ENCODE measurements around the gene ENDOU. TPM values are rescaled to one million over a fixed set of nuclear protein-coding genes. Genes with fewer than 3 reads are reported as not detected.

Gene ENDOU
- total and polyA plus RNA-seq, 4 experiments from 2014 or later: not detected

DNA sequence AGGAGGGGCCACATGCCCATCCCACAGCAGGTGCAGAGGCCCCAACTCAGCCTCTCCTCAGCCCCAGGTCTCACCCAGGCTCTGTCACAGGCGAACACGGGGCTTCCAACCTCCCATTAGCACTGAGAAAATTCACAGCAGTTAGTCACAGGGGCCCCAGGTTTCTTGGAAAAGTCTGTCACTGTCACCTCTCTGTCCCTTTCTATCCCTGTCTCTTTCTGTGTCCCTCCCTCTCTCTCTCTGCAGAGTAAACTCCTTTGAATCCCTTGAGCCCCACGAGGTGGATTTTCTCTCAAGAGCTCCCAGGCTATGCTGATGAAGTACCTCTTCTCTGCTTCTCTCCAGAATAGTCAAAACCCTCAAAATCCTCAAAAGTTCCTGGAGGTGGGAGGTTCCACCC lies 14.0 kb upstream of the ENDOU start:
- Mint-ChIP-seq H3K27ac (peak overlapping the region in 4 of 7 donors; percentile 18 to 46 (median 36)), H3K9me3 (no peaks in the 10 kb centered on the region), H3K36me3 (no peaks in the 10 kb centered on the region), H3K4me1 (peaks cover 19 to 56% (median 37%) of the 10 kb centered on the region in 4 donors), H3K4me3 (peak overlapping the region in 1 of 8 donors; percentile 46), H3K27me3 (no peaks in the 10 kb centered on the region)
- ChIA-PET CTCF (ENCODE audit: partially characterized antibody) (interaction anchor here (0.7 to 13.8 kb wide), 4 partner anchors 23 to 390 kb away, joined by 3 to 671 read pairs (median 329); partner anchors contain the start of gene SLC48A1), POLR2A (ENCODE audit: partially characterized antibody) (interaction anchor here (0.7 kb wide), 1 partner anchor 19 kb away, joined by 3 read pairs; the partner anchor contains the start of gene RAPGEF3)
- H3K9me3 ChIP-seq (ENCODE audit: control insufficient read depth in 1 of 2, low read length in 2 of 2): no peaks in the 10 kb centered on the region
- H3K4me1 ChIP-seq (ENCODE audit: insufficient read depth, low read length): peaks cover 29% of the 10 kb centered on the region
- H3K4me3 ChIP-seq (ENCODE audit: low read length in 2 of 2): no peak overlapping the region
- no peaks in the 10 kb centered on the region for H3K27me3 ChIP-seq (ENCODE audit: insufficient read depth, low read length)
- no peaks in the 10 kb centered on the region for H3K36me3 ChIP-seq (ENCODE audit: insufficient read depth, low read length)
- H3K27ac ChIP-seq (ENCODE audit: low read depth, low read length): no peak overlapping the region
- intact Hi-C loops (cut with micrococcal nuclease): no loop called here
- no peak for DNase-seq

- ChIA-PET CTCF (ENCODE audit: partially characterized antibody) (interaction anchor here (1.4 to 13.8 kb wide), 4 partner anchors 13 to 97 kb away, joined by 3 to 671 read pairs (median 272); partner anchors contain the start of genes ENDOU and SLC48A1), POLR2A (ENCODE audit: partially characterized antibody) (no interaction called here)
- Mint-ChIP-seq H3K4me3 (no peak overlapping the region), H3K36me3 (no peaks in the 10 kb centered on the region), H3K9me3 (no peaks in the 10 kb centered on the region), H3K27ac (no peak overlapping the region), H3K27me3 (no peaks in the 10 kb centered on the region), H3K4me1 (peaks cover 12 to 46% (median 31%) of the 10 kb centered on the region in 4 donors)
- Histone ChIP-seq H3K9me3 (ENCODE audit: control insufficient read depth in 1 of 2, low read length in 2 of 2) (no peaks in the 10 kb centered on the region), H3K36me3 (ENCODE audit: insufficient read depth, low read length) (no peaks in the 10 kb centered on the region), H3K27ac (ENCODE audit: low read depth, low read length) (no peak overlapping the region), H3K4me1 (ENCODE audit: insufficient read depth, low read length) (peaks cover 29% of the 10 kb centered on the region), H3K27me3 (ENCODE audit: insufficient read depth, low read length) (no peaks in the 10 kb centered on the region), H3K4me3 (ENCODE audit: low read length in 2 of 2) (no peak overlapping the region)
- intact Hi-C loops (cut with micrococcal nuclease): no loop called here
- no peak for DNase-seq
Measured at GRCh38 chr12:47737936-47738594, 12.8 kb upstream of the ENDOU start.

- Mint-ChIP-seq H3K4me3 (no peak overlapping the region), H3K36me3 (no peaks in the 10 kb centered on the region), H3K4me1 (peaks cover 9 to 36% (median 24%) of the 10 kb centered on the region in 4 donors), H3K9me3 (no peaks in the 10 kb centered on the region), H3K27ac (no peak overlapping the region), H3K27me3 (no peaks in the 10 kb centered on the region)
- H3K36me3 ChIP-seq (ENCODE audit: insufficient read depth, low read length): no peaks in the 10 kb centered on the region
- CTCF ChIA-PET (ENCODE audit: partially characterized antibody): interaction anchor here (1.4 to 13.8 kb wide), 7 partner anchors 12 to 98 kb away, joined by 3 to 671 read pairs (median 6); partner anchors contain the start of genes ENDOU and SLC48A1
- DNase-seq: no peak
- intact Hi-C loops (cut with micrococcal nuclease): no loop called here
- H3K27ac ChIP-seq (ENCODE audit: low read depth, low read length): no peak overlapping the region
- no peaks in the 10 kb centered on the region for H3K27me3 ChIP-seq (ENCODE audit: insufficient read depth, low read length)
- POLR2A ChIA-PET (ENCODE audit: partially characterized antibody): interaction anchor here (1.2 kb wide), 1 partner anchor 13 kb away, joined by 3 read pairs; no protein-coding TSS in a partner anchor
- no peak overlapping the region for H3K4me3 ChIP-seq (ENCODE audit: low read length in 2 of 2)
- no peaks in the 10 kb centered on the region for H3K9me3 ChIP-seq (ENCODE audit: control insufficient read depth in 1 of 2, low read length in 2 of 2)
- H3K4me1 ChIP-seq (ENCODE audit: insufficient read depth, low read length): peaks cover 22% of the 10 kb centered on the region
Measured at GRCh38 chr12:47736877-47737676, 11.8 kb upstream of the ENDOU start.

GRCh38 chr12:47736216-47736615 lies 10.9 kb upstream of the ENDOU start:
- Mint-ChIP-seq H3K27me3 (no peaks in the 10 kb centered on the region), H3K4me1 (peaks cover 3 to 27% (median 16%) of the 10 kb centered on the region in 4 donors), H3K9me3 (no peaks in the 10 kb centered on the region), H3K27ac (peak overlapping the region in 1 of 7 donors; percentile 68), H3K36me3 (no peaks in the 10 kb centered on the region), H3K4me3 (no peak overlapping the region)
- CTCF ChIA-PET (ENCODE audit: partially characterized antibody): interaction anchor here (1.5 to 13.8 kb wide), 6 partner anchors 18 to 99 kb away, joined by 3 to 671 read pairs (median 9); partner anchors contain the start of gene SLC48A1
- no peak overlapping the region for H3K27ac ChIP-seq (ENCODE audit: low read depth, low read length)
- H3K27me3 ChIP-seq (ENCODE audit: insufficient read depth, low read length): no peaks in the 10 kb centered on the region
- POLR2A ChIA-PET (ENCODE audit: partially characterized antibody): interaction anchor here (1.2 kb wide), 1 partner anchor 12 kb away, joined by 3 read pairs; no protein-coding TSS in a partner anchor
- peaks cover 14% of the 10 kb centered on the region for H3K4me1 ChIP-seq (ENCODE audit: insufficient read depth, low read length)
- H3K36me3 ChIP-seq (ENCODE audit: insufficient read depth, low read length): no peaks in the 10 kb centered on the region
- DNase-seq: no peak
- intact Hi-C loops (cut with micrococcal nuclease): no loop called here
- no peaks in the 10 kb centered on the region for H3K9me3 ChIP-seq (ENCODE audit: control insufficient read depth in 1 of 2, low read length in 2 of 2)
- H3K4me3 ChIP-seq (ENCODE audit: low read length in 2 of 2): no peak overlapping the region

GRCh38 chr12:47735649-47736048 lies 10.4 kb upstream of the ENDOU start:
- Histone ChIP-seq H3K4me1 (ENCODE audit: insufficient read depth, low read length) (peaks cover 8% of the 10 kb centered on the region), H3K27ac (ENCODE audit: low read depth, low read length) (no peak overlapping the region), H3K36me3 (ENCODE audit: insufficient read depth, low read length) (no peaks in the 10 kb centered on the region), H3K27me3 (ENCODE audit: insufficient read depth, low read length) (no peaks in the 10 kb centered on the region), H3K4me3 (ENCODE audit: low read length in 2 of 2) (no peak overlapping the region), H3K9me3 (ENCODE audit: control insufficient read depth in 1 of 2, low read length in 2 of 2) (no peaks in the 10 kb centered on the region)
- POLR2A ChIA-PET (ENCODE audit: partially characterized antibody): interaction anchor here (1.2 kb wide), 1 partner anchor 12 kb away, joined by 3 read pairs; no protein-coding TSS in a partner anchor
- Mint-ChIP-seq H3K27me3 (no peaks in the 10 kb centered on the region), H3K9me3 (no peaks in the 10 kb centered on the region), H3K36me3 (no peaks in the 10 kb centered on the region), H3K4me1 (peaks cover 0 to 22% (median 12%) of the 10 kb centered on the region in 4 donors), H3K27ac (peak overlapping the region in 2 of 7 donors; percentile 36 to 68), H3K4me3 (peak overlapping the region in 1 of 8 donors; percentile 45)
- CTCF ChIA-PET (ENCODE audit: partially characterized antibody): interaction anchor here (1.5 to 13.8 kb wide), 6 partner anchors 18 to 100 kb away, joined by 3 to 671 read pairs (median 9); partner anchors contain the start of gene SLC48A1
- DNase-seq: no peak
- intact Hi-C loops (cut with micrococcal nuclease): no loop called here

GRCh38 chr12:47734725-47735480 lies 9.6 kb upstream of the ENDOU start:
- H3K27ac Mint-ChIP-seq: no peak overlapping the region
- Histone ChIP-seq H3K9me3 (ENCODE audit: control insufficient read depth in 1 of 2, low read length in 2 of 2) (no peaks in the 10 kb centered on the region), H3K4me3 (ENCODE audit: low read length in 2 of 2) (no peak overlapping the region), H3K36me3 (ENCODE audit: insufficient read depth, low read length) (no peaks in the 10 kb centered on the region), H3K4me1 (ENCODE audit: insufficient read depth, low read length) (peaks cover 4% of the 10 kb centered on the region), H3K27ac (ENCODE audit: low read depth, low read length) (no peak overlapping the region), H3K27me3 (ENCODE audit: insufficient read depth, low read length) (no peaks in the 10 kb centered on the region)
- no peaks in the 10 kb centered on the region for H3K9me3 Mint-ChIP-seq
- intact Hi-C loops (cut with micrococcal nuclease): no loop called here
- DNase-seq: no peak
- H3K27me3 Mint-ChIP-seq: no peaks in the 10 kb centered on the region
- no peaks in the 10 kb centered on the region for H3K36me3 Mint-ChIP-seq
- CTCF ChIA-PET (ENCODE audit: partially characterized antibody): interaction anchor here (1.1 to 6.8 kb wide), 3 partner anchors 8 to 104 kb away, joined by 4 to 96 read pairs (median 8); partner anchors contain the start of gene RAPGEF3
- peaks cover 0 to 14% (median 7%) of the 10 kb centered on the region in 4 donors for H3K4me1 Mint-ChIP-seq
- H3K4me3 Mint-ChIP-seq: no peak overlapping the region
- POLR2A ChIA-PET (ENCODE audit: partially characterized antibody): no interaction called here
